Body of pancreas (tissue), 4 donors: ENCODE measurements around the gene SLC2A4. TPM values are rescaled to one million over a fixed set of nuclear protein-coding genes. Genes with fewer than 3 reads are reported as not detected.
A peak's percentile ranks its signal among the peaks of the same experiment; 100 is the strongest.

Source experiments
- ATAC-seq: fragments of 150-250 bp; one replicate; pipeline ENCODE4 v1.9.1; 2016
- DNase-seq, 4 donors: peaks; one replicate each; pipeline ENCODE4 v3.0.0-alpha.2; 2019
- H3K27ac ChIP-seq, 4 donors: fragments of 200-600 bp; sonication (generic); 1 replicate in 3 of 4; 2 replicates in 1 of 4; pipeline versions ENCODE4 v1.5.1 to v1.6.1; 2016 to 2019; ENCODE audit warnings: mild to moderate bottlenecking in 1 of 4, mixed read lengths in 1 of 4, moderate library complexity in 1 of 4
- H3K27me3 ChIP-seq, 2 donors: fragments of 200-600 bp; sonication (generic); one replicate each; pipeline ENCODE4 v1.6.0; 2016; ENCODE audit warnings: mild to moderate bottlenecking in 1 of 2
- H3K36me3 ChIP-seq, 2 donors: fragments of 200-600 bp; sonication (generic); replicated peaks in 1 of 2; 2 replicates each; pipeline ENCODE4 v1.5.1; 2016; ENCODE audit warnings: low read depth in 2 of 2; ENCODE audit not compliant: insufficient read depth in 1 of 2
- H3K4me1 ChIP-seq: fragments of 200-600 bp; sonication (generic); one replicate; pipeline ENCODE4 v1.6.0; 2016
- H3K4me3 ChIP-seq, 2 donors: fragments of 200-600 bp; sonication (generic); 1 replicate in 1 of 2; 2 replicates in 1 of 2; pipeline ENCODE4 v1.5.1; 2016 to 2019
- H3K9me3 ChIP-seq, 3 donors: fragments of 200-600 bp; sonication (generic); 1 replicate in 2 of 3; 2 replicates in 1 of 3; pipeline ENCODE4 v1.5.1; 2016
- CTCF ChIP-seq, 7 experiments: fragments of 450-650 bp in 4 of 7; fragments of 200-600 bp in 3 of 7; sonication (generic) in 3 of 7; IDR thresholded peaks; one replicate each; pipeline ENCODE4 v1.5.1; 2016 to 2019; ENCODE audit warnings: antibody characterized with exemption in 7 of 7
- POLR2A ChIP-seq, 3 donors: fragments of 450-650 bp; IDR thresholded peaks; one replicate each; pipeline ENCODE4 v1.6.1; 2016; ENCODE audit warnings: antibody characterized with exemption in 3 of 3, mild to moderate bottlenecking in 2 of 3
- WGBS, 2 donors: methylation state at CpG; one replicate each; pipeline ENCODE4 v1.1.5; 2017; 5-methylcytosine and 5-hydroxymethylcytosine counted together
- intact Hi-C: fragments of 100-400 bp; cut with DNase I; formaldehyde crosslinking; loops from one replicate; pipeline ENCODE4 v1.15.1; 2023
- total RNA-seq, 2 donors: library from RNA; depleted of rRNA; stranded (reverse); fragments of >200 nt; gene quantifications; one replicate each; pipeline ENCODE4 v1.1.0, GENCODE V29; 2016

SLC2A4 gene
- total RNA-seq, 2 donors from 2014 or later, result 1.3 to 10.5 TPM

GRCh38 chr17:7238420-7239090 is 43.0 kb upstream of the SLC2A4 start:
- 0 to 1% methylated on average over 28 to 31 of the region's 39 CpGs for WGBS, 2 donors
- Histone ChIP-seq H3K4me3 (peak overlapping the region; percentile 85 to 90), H3K27ac (peak overlapping the region; percentile 78 to 93 (median 87)), H3K27me3 (no peaks in the 10 kb centered on the region), H3K36me3 (peaks cover 0 to 2% of the 10 kb centered on the region in 2 donors), H3K4me1 (peaks cover 56% of the 10 kb centered on the region), H3K9me3 (no peaks in the 10 kb centered on the region)
- ATAC-seq (no peak), DNase-seq (peak in 2 of 4 donors; percentile 36 to 44)
- TF ChIP-seq POLR2A (IDR thresholded peaks at IDR 0.05) (no peak), CTCF (IDR thresholded peaks at IDR 0.05) (no peak)
- intact Hi-C loops, result no loop called here

- peak within 1 kb of the TSS; percentile 85 to 90 for H3K4me3 ChIP-seq
- H3K4me1 ChIP-seq, result peaks cover 61% of the 10 kb centered on the region
- ATAC-seq (peak; percentile 76), DNase-seq (peak; percentile 99)
- H3K9me3 ChIP-seq, result no peaks in the 10 kb centered on the region
- H3K27ac ChIP-seq, result peak within 1 kb of the TSS; percentile 78 to 98 (median 92)
- peaks cover 0 to 2% of the 10 kb centered on the region in 2 donors for H3K36me3 ChIP-seq
- WGBS, 2 donors, result 1% methylated on average over 37 to 70 of the region's 72 CpGs
- intact Hi-C loops, result no loop called here
- H3K27me3 ChIP-seq, result no peaks in the 10 kb centered on the region
- peak in 2 of 3 donors; percentile 70 to 79 for TF ChIP-seq POLR2A (IDR thresholded peaks at IDR 0.05)
- TF ChIP-seq CTCF (IDR thresholded peaks at IDR 0.05), result peak in 4 of 7 experiments; percentile 18 to 47 (median 42)
Observed at GRCh38 chr17:7239091-7240027, 42.2 kb upstream of the SLC2A4 start, which contains the start of gene PHF23. Gene PHF23 (minus strand): TSS chr17:7239457. CDS start chr17:7239279, 178 bp downstream.

GRCh38 chr17:7240375-7240774 is 41.1 kb upstream of the SLC2A4 start:
- Histone ChIP-seq H3K4me1 (peaks cover 57% of the 10 kb centered on the region), H3K36me3 (peaks cover 0 to 2% of the 10 kb centered on the region in 2 donors), H3K27me3 (no peaks in the 10 kb centered on the region), H3K9me3 (no peaks in the 10 kb centered on the region), H3K4me3 (no peak overlapping the region), H3K27ac (peak overlapping the region in 2 of 4 donors; percentile 98)
- intact Hi-C loops, result no loop called here
- DNase-seq, result peak in 1 of 4 donors; percentile 26
- ATAC-seq, result no peak
- TF ChIP-seq CTCF (IDR thresholded peaks at IDR 0.05), result no peak
- TF ChIP-seq POLR2A (IDR thresholded peaks at IDR 0.05), result no peak
- 56 to 64% methylated on average over 4 of the region's 4 CpGs for WGBS, 2 donors

GRCh38 chr17:7241090-7241733 is 40.3 kb upstream of the SLC2A4 start:
- DNase-seq (peak in 1 of 4 donors; percentile 27), ATAC-seq (no peak)
- Histone ChIP-seq H3K9me3 (no peaks in the 10 kb centered on the region), H3K4me1 (peaks cover 48% of the 10 kb centered on the region), H3K27ac (peak overlapping the region; percentile 92 to 98 (median 98)), H3K27me3 (no peaks in the 10 kb centered on the region), H3K4me3 (peak overlapping the region; percentile 56 to 88), H3K36me3 (peaks cover 0 to 5% of the 10 kb centered on the region in 2 donors)
- TF ChIP-seq POLR2A (IDR thresholded peaks at IDR 0.05), result no peak
- no peak for TF ChIP-seq CTCF (IDR thresholded peaks at IDR 0.05)
- WGBS, 2 donors, result 14 to 15% methylated on average over 9 of the region's 9 CpGs
- intact Hi-C loops, result no loop called here
